SK-N-SH treated with all-trans-retinoic acid at 6 μM for 48 hours (cell line): Measurements from ENCODE around the gene CCDC188.

Source experiments
- BACH2 ChIP-seq: fragments of 250-450 bp; sonication (Bioruptor Pico); IDR thresholded peaks from 2 replicates; pipeline ENCODE4 v1.9.0; 2021; ENCODE audit warnings: mild to moderate bottlenecking, borderline replicate concordance
- CSDC2 ChIP-seq: fragments of 250-450 bp; sonication (Bioruptor Pico); IDR thresholded peaks from 2 replicates; pipeline ENCODE4 v1.5.0; 2020; ENCODE audit warnings: mild to moderate bottlenecking, moderate library complexity
- ESRRG ChIP-seq: fragments of 250-450 bp; sonication (Bioruptor Pico); IDR thresholded peaks from 2 replicates; pipeline ENCODE4 v1.6.1; 2021; ENCODE audit warnings: mild to moderate bottlenecking
- ISL1 ChIP-seq: fragments of 250-450 bp; sonication (Bioruptor Pico); IDR thresholded peaks from 2 replicates; pipeline ENCODE4 v2.1.2; 2022; ENCODE audit warnings: mild to moderate bottlenecking, moderate library complexity
- PATZ1 ChIP-seq: fragments of 250-450 bp; sonication (Bioruptor Pico); IDR thresholded peaks from 2 replicates; pipeline ENCODE4 v1.8.0; 2020; ENCODE audit warnings: mild to moderate bottlenecking, moderate library complexity, borderline replicate concordance
- POU6F1 ChIP-seq: fragments of 250-450 bp; sonication (Bioruptor Pico); IDR thresholded peaks from 2 replicates; pipeline ENCODE4 v1.8.0; 2021; ENCODE audit warnings: low read depth, mild to moderate bottlenecking, moderate library complexity, borderline replicate concordance
- RARB ChIP-seq: fragments of 250-450 bp; sonication (Bioruptor Pico); IDR thresholded peaks from 2 replicates; pipeline ENCODE4 v1.8.0; 2021; ENCODE audit warnings: mild to moderate bottlenecking, moderate library complexity
- SNAI2 ChIP-seq: fragments of 250-450 bp; sonication (Bioruptor Pico); IDR thresholded peaks from 2 replicates; pipeline ENCODE4 v1.5.0; 2020; ENCODE audit warnings: mild to moderate bottlenecking, moderate library complexity
- TCF4 ChIP-seq: fragments of 250-450 bp; sonication (Bioruptor Pico); IDR thresholded peaks from 2 replicates; pipeline ENCODE4 v1.8.0; 2021; ENCODE audit warnings: mild to moderate bottlenecking, moderate library complexity, borderline replicate concordance
- ZC3H10 ChIP-seq: fragments of 250-450 bp; sonication (Bioruptor Pico); IDR thresholded peaks from 2 replicates; pipeline ENCODE4 v1.5.1; 2021; ENCODE audit warnings: mild to moderate bottlenecking, moderate library complexity
- ZFP3 ChIP-seq: fragments of 250-450 bp; sonication (Bioruptor Pico); IDR thresholded peaks from 2 replicates; pipeline ENCODE4 v1.5.0; 2020; ENCODE audit warnings: mild to moderate bottlenecking, moderate library complexity
- ZFP30 ChIP-seq: fragments of 450-650 bp; formaldehyde crosslinking; IDR thresholded peaks from 2 replicates; pipeline ENCODE4 v1.5.0; 2022; ENCODE audit warnings: mild to moderate bottlenecking, moderate library complexity
- TF ChIP-seq, protein P1 (sequence below): fragments of 250-450 bp; sonication (Bioruptor Pico); IDR thresholded peaks from 2 replicates; pipeline ENCODE4 v1.5.1; 2021; ENCODE audit warnings: mild to moderate bottlenecking, moderate library complexity

DNA sequence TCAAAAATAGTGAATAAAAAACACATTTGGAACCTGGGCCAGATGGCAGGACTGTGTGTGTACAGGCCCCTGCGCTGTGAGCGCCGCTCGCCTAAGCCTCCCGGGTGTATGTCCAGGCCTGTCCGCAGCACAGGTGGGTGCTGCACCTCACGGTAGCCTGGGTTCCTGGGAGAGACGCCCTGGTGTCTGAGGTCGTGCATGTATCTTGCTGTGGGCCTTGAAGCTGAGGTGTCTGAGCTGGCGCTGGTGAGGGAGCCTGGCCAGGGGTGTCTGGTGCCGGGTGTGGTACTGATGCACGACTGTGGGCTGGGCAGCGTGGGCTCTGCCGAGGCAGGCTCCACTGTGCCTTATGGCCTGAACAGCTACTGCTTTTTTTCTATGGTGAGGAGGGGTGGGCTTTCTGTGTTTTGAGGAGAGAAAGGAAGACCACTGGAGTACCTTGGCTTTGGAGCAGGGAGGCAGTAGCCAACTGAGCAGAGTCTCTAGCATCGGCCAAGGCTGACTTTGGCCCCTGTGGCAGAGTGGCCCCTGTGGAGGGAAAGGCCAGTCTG lies 23.5 kb downstream of the CCDC188 start:
- no peak for TF ChIP-seq CSDC2 (CRISPR knock-in tag)
- no peak for TF ChIP-seq PATZ1 (CRISPR knock-in tag)
- no peak for TF ChIP-seq ISL1 (CRISPR knock-in tag)
- TF ChIP-seq SNAI2 (CRISPR knock-in tag), result no peak
- no peak for TF ChIP-seq ESRRG
- TF ChIP-seq TCF4 (CRISPR knock-in tag), result no peak
- no peak for TF ChIP-seq BACH2 (CRISPR knock-in tag)
- no peak for TF ChIP-seq ZC3H10 (CRISPR knock-in tag)
- TF ChIP-seq, protein P1, sequence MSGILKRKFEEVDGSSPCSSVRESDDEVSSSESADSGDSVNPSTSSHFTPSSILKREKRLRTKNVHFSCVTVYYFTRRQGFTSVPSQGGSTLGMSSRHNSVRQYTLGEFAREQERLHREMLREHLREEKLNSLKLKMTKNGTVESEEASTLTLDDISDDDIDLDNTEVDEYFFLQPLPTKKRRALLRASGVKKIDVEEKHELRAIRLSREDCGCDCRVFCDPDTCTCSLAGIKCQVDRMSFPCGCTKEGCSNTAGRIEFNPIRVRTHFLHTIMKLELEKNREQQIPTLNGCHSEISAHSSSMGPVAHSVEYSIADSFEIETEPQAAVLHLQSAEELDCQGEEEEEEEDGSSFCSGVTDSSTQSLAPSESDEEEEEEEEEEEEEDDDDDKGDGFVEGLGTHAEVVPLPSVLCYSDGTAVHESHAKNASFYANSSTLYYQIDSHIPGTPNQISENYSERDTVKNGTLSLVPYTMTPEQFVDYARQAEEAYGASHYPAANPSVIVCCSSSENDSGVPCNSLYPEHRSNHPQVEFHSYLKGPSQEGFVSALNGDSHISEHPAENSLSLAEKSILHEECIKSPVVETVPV (CRISPR knock-in tag), result no peak
- TF ChIP-seq ZFP30 (CRISPR knock-in tag), result no peak
- TF ChIP-seq ZFP3, result no peak
- TF ChIP-seq POU6F1, result no peak
- TF ChIP-seq RARB, result no peak
